Hepatocyte (in vitro differentiated cells): ENCODE results near the gene PLA2G4A.

Experiments used
- CTCF ChIP-seq: fragments of 200-600 bp; sonication (generic); IDR thresholded peaks from 2 replicates; pipeline ENCODE4 v1.5.1; 2016; ENCODE audit warnings: antibody characterized with exemption, mild to moderate bottlenecking; ENCODE audit not compliant: poor library complexity
- EZH2 ChIP-seq: fragments of 200-600 bp; sonication (generic); IDR thresholded peaks from 2 replicates; pipeline ENCODE4 v1.6.1; 2016; ENCODE audit warnings: antibody characterized with exemption, mild to moderate bottlenecking, borderline replicate concordance
- EZH2phosphoT487 ChIP-seq: fragments of 200-600 bp; sonication (generic); IDR thresholded peaks from one replicate; pipeline ENCODE4 v1.6.1; 2018; ENCODE audit warnings: antibody characterized with exemption, mild to moderate bottlenecking, low read depth, moderate library complexity; ENCODE audit not compliant: unreplicated experiment, severe bottlenecking

DNA sequence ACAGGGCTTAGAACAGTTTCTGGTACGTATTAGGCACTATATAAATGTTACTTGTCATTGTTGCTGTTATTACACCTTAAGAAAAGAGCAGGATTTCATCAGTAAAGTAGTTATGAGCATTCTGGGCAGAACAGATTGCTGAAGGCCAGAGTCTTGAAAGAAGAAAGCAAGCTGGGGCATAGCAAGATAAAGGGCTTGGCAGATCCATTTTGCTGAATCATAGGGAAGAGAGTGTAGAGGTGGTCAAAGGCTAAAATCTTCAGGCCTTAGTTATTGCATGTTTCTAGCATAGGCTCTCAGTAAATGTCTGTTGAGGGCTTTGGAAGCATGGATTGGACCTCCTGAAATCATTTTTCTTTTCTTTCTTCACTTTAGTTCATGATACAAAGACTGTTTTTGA lies 67.5 kb downstream of the PLA2G4A start:
- TF ChIP-seq CTCF (no peak), EZH2 (no peak), EZH2phosphoT487 (no peak)
